Inflammatory macrophage treated with lipopolysaccharide for 1 hour (primary cell): ENCODE measurements around the gene EDIL3.

ENCODE experiments used
- DNase-seq, 2 donors: peaks; one replicate each; pipeline ENCODE4 v3.0.0-alpha.2; 2020 to 2022

EDIL3 gene

DNA sequence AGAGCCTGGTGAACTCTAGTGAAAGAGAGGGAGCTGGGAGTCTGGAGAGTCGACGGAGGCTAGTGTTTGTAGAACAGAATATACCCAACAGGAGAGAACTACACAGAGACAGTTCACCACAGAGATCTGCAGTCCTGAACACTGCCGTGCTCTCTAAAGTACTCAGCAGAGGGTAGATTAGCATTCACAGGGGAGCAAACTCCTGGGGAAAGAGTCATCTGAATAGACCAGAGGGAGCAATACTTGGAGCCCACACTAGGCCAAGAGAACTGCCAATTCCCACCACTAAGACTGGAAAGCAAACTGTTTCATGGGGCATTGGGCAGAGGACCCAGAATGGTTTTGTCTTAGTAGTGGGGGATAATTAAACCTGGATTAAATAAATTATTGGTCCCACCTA lies 235.6 kb downstream of the EDIL3 start:
- DNase-seq: no peak

- DNase-seq: no peak
Observed at GRCh38 chr5:84148651-84149050, 236.0 kb downstream of the EDIL3 start.

- DNase-seq: no peak
Observed at GRCh38 chr5:84137541-84137940, 247.1 kb downstream of the EDIL3 start.

DNA sequence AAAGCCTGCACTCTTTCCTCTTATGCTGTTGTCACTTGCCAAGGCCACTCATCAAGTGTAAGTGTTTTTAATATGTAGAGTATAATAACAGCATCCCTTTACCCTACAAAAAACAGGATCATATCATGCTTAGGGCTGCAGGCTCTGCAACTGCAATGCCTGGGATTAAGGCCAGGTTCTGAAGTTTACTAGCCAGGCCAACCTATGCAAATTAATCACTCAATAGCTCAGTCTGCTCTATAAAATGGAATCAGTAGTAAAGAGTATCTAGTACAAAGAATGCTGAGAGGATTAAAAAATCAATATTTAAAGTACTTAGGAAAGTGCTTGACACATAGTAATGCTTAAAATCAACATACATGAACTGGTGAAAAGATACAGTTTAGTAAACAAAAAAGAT lies 253.3 kb downstream of the EDIL3 start:
- no peak for DNase-seq

- no peak for DNase-seq
Observed at GRCh38 chr5:84130006-84130580, 254.6 kb downstream of the EDIL3 start.

GRCh38 chr5:84125216-84125615 lies 259.5 kb downstream of the EDIL3 start:
- no peak for DNase-seq

DNA sequence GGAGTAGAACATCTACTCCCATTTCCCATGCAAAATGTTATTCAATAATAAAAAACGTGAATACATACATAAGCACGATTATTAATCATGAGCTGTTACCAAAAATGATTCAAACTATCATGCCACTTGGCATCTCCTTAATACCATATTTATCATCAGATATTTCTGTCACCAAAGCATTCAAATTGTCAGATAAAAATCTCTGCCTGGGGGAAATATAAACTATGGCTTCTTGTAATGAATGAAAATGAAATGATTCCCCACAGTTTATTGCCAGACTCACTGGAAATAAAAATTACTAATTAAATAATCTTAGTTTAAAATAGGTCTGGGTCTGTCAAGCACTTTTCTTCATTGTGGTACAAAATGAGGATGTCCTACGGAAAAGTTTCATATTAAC lies 265.4 kb downstream of the EDIL3 start:
- no peak for DNase-seq

DNA sequence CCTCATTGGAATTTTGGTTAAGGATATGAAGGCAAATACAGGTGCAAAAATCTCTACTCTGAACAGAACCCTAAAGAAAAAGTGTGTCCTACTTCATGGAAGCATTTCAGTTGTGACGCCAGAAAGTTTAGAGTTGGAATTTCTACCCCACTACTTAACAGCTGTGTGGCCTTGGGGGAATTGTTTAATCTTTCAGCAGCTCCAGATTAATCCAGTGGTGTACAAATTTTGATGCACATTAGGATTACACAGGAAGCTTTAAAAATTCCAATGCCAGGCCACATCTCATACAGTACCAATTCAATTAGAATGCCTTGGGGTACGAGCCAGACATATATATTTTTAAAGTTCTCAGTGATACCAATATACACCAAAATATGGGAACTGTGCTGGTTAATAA lies 266.1 kb downstream of the EDIL3 start:
- DNase-seq: no peak

DNA sequence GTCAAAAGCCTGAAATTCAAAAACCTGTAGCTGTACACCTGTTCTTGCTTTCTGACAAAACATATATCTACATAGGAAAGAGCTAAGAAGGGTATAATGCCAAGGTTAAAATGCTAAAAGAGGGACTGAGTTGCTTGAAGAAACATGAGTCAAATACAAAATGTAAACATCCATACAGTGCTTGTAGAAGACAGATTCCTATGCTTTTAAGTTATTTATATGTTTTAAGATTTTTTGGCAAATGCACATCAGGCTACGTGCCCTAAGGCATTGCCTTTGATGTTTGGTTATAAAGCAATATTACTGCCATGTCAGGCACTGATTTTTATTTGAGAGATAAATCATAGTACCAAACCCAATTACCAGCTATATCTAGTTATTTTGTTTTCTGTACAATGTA lies 269.0 kb downstream of the EDIL3 start:
- no peak for DNase-seq

DNA sequence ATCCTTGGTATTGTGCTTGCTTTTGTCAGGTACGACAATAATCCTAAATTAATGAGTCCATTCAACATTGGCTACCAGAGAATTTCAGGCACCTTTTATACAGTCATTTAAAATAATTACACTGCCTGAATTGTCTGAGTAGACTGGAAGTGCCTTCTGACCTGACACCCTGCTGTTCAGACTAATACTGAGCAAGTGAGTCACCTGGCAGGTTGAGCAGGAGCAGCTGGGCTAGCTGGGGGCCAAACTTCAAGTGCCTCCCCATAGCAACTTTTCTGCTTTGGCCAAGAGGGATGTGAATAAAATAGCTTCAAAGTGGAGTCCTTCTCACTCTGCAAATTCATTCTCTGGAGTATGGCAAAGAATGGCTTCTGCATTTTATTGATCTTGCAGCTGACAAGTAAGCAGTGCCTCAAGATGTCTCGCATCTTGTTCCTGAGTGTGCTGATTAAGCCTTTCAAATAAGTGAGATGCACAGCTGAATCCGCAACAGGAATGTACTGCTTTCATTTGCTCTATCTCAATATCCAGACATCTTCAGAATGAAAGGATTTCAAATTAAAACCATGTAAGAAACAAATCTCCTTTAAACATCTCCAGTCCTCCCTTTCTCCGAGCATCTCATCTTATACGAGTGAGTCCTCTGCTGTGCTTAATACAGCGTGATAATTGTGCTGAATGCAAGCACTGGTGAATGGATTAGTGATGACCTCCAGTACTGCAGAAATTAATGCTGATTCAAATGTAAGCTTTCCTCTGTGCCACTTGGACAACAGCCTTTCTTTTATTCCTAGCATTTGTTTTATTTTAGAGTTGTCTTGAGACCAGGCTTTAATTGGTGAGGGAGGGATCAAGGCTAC lies 271.2 kb downstream of the EDIL3 start:
- DNase-seq: no peak

- no peak for DNase-seq
Observed at GRCh38 chr5:84092738-84093137, 291.9 kb downstream of the EDIL3 start.

- DNase-seq: no peak
Observed at GRCh38 chr5:84091127-84091799, 293.4 kb downstream of the EDIL3 start.

- peak; percentile 1 to 7 for DNase-seq
Observed at GRCh38 chr5:84088996-84089395, 295.7 kb downstream of the EDIL3 start.

- no peak for DNase-seq
Observed at GRCh38 chr5:84086511-84086910, 298.2 kb downstream of the EDIL3 start.

DNA sequence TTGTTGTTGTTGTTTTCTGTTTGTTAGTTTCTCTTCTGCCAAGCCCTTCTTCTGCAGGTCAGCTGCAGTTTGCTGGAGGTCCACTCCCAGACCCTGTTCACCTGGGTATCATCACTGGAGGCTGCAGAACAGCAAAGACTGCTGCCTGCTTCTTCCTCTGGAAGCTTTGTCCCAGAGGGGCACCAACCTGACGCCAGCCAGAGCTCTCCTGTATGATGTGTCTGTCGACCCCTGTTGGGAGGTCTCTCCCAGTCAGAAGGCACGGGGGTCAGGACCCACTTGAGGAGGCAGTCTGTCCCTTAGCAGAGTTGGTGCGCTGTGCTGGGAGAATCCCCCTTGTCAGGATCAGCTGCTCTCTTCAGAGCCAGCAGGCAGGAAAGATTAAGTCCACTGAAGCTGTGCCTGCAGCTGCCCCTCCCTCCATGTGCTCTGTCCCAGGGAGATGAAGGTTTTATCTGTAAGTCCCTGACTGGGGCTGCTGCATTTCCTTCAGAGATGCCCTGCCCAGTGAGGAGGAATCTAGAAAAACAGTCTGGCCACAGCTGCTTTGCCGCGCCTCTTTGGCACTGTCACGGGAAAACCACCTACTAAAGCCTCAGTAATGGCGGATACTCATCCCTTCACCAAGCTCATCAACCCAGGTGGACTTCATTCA lies 299.2 kb downstream of the EDIL3 start:
- no peak for DNase-seq

DNA sequence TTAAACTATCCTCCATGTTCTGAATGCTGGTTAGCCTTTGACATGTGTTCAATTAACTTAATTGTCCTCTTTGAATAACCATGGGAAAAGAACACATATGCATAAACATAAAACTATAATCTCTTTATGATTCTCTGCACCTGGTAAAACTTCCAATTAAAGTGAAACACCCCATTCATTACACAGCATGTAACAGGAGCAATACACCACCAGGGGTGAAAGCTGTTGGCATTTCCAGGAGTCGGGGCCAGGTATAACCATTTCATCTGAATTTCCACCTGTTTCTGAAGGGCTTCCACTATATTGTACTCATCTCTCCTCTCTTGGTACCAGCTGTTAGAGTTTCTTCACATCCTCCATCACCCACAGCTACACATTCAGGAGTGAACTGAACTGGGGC lies 303.8 kb downstream of the EDIL3 start:
- DNase-seq: no peak

GRCh38 chr5:84072339-84072738 lies 312.3 kb downstream of the EDIL3 start:
- DNase-seq: no peak

GRCh38 chr5:84069608-84070179 lies 315.0 kb downstream of the EDIL3 start:
- DNase-seq: no peak

DNA sequence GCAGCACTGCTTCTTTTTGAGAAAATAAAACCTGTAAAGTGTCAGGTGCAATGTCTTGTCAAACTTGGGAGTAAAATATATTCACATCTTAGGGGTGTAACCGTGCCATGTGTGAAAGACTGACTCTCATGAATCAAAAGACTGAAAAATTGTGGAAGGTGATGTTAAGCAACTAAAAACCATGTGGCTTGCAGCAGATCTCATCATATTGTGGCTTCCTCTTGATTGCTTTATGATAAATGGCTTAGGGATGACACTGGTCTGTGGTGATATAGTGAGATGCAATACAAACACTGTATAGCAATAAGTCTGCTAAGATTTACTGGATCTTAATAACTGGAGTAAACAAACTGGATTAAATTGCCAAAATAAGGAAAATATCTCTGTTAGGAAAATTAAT lies 321.6 kb downstream of the EDIL3 start:
- DNase-seq: no peak

- no peak for DNase-seq
Observed at GRCh38 chr5:84059672-84060071, 325.0 kb downstream of the EDIL3 start.

GRCh38 chr5:84058561-84058960 lies 326.1 kb downstream of the EDIL3 start:
- DNase-seq: no peak

DNA sequence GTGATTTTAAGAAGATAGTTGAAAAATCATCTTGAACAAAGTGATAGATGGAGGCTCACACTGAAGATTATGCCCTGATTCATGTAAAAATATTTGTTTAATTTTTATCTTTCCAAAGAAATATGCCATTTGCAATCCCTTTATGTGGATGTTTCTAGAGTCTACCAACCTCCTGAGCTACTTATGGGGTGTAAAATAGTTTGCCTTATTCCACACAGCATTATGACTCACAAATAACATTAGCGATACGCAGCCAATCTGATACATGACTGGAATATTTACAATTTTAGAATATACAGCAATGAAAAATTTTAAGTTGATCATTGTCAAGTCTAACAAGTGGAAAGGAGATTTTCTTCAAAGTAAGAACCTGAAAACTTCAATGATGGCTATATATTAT lies 327.5 kb downstream of the EDIL3 start:
- DNase-seq: no peak

- no peak for DNase-seq
Observed at GRCh38 chr5:84045964-84046363, 338.7 kb downstream of the EDIL3 start.
